ENCODE measurements around the gene CADPS2.

The CADPS2 gene
- 0 reads per million in 4 donors for total RNA-seq

DNA sequence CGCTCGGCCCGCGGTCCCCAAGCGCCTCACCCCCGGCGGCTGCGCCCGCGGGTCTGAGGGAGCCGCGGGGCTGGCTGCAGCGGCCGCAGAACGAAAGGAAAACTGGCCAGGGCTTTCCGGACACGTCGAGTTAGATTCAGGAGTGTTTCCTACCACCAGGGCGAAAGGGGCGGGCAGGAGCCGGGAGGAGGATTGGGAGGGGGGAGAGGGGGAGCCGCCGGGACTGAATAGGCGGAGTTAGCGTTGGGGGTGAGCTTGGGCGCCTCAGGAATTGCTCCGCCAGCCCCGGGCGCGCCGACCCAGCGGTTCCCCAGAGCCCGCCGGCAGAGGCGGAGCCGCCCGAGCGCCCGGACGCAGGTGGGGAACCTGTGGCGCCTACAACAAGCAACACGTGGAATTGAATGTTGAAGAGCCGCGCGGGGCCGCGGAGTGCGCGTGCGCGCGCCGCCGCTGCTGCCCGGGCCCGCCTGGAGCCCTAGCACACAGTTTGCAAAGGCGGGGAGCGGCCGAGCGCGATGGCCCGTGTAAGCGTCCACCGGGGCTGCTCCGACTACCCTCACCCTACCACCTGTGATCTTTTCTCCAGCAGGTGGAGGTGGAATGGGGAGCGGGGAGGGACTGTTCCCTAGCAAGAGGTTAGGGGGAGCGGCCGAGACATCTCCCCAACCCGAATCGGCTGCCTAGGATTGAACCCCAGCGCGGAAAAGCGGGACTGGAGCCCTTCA lies at the start of gene CADPS2:
Gene CADPS2 (minus strand): TSS at position 104 of the 725 bp plus-strand sequence. CDS start 123 bp downstream, outside the sequence.
- DNase-seq, result peak in 1 of 5 donors; percentile 4

DNA sequence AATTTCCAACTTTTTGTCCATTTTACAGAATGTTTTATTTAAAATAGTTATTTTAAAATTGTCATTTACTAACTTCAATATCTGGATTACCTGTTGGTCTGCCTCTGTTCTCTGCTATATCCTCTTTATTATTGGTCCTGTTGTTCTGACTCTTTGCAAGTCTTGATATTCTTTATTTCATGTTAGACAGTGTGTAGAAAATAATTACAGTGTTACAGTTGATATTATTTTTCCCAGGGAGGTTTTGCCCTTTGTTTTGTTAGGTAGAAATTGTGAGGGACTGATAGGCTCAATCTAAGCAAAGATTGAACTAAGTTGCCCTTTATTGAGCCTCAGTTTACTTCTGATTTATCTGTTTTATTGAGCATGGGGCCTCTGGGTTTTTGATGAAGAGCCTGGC lies 49.4 kb upstream of the CADPS2 start:
- DNase-seq, result no peak

DNA sequence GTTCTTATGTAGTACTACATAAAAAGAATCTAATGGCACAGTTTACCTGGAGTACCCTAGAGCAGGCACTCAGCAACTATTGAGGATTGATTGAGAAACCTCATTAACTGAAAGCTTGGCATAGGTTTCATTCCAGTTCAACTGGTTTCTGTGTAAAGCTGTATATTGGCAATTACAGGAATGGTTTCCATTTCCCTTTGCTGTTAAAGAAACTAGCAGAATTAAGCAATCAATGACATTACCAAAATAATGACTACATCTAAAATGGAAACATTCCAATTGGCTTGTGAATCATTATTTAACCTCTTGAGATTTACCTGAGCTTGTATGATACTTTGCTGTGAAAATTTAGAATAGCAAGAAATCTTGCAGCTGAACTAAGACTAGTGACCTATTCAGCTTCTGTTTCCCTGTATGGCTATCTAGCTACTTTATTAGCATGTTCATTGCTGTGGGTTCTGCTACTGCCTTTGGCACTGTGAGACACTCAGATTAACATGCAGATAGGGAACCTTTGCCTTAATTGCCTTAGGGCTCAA lies 33.5 kb upstream of the CADPS2 start:
- DNase-seq, result no peak

DNA sequence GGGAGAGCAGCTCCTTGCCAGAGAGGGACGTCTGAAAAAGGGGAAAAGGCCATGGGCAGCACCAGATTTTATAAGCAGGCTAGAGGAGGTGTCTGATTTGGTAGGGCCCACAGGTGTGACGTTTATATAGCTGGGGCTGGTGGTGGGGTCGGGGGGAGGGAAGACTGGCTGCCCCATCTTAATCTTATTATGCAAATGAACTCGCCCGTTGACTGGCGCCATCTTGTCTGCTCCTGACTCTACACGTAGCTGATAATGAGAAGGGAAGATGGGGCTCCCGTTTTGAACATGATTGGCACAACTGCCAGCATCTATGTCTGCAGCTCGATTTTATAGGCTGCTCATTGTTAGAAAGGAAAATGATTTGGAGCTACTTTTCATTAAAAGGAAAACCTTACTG lies 28.6 kb upstream of the CADPS2 start:
- no peak for DNase-seq

DNA sequence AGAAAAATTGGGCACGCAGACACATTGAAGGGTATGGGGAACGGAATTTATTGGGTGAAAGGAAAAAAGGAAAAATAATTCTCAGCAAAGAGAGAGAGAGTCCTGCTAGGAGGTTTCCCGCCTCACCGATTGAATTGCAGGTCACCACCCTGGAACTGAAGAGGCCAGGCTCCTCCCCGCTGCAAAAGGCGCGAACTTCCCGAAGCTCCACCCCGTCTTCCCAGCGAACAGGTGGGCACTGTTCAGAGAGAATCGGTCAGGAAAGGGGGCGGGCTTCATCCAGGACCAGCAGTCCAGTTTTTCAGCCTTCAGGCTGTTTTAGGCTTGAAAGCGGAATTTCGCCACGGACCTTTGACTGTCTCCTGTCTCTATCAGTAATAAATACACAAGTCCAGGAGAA lies 27.3 kb upstream of the CADPS2 start:
- no peak for DNase-seq

DNA sequence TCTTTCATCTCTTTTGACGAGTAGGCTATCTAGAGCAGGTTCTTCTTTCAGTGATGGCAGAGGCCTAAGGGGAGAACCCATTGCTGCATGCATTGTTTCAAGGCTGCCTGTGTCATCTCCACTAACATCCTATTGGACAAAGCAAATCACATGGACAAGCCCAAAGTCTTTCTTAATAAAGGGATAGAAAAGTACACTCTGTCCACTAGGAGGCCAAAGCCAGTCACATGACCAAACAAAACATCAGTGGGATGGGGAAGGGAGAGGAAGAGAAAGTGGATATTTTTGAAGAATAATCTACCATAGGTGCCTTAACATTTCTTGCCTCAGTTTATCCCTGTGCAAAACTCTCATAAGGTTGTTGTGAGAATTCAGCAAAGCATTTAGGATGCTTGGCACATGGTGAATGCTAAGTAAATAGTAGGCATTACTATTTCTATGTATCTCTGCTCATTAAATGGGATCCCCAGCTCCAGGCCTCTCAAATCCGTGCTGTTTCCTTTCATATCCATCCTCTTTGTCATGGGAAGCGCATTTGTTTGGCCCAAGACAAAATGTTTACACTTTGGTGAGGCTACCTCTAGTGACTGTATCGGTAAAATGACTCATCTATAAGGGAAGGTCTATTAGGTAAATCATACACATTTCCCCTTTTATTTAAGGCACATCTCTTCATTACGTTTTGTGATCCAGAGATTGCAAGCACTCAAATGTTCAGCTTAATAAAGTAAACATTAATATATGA lies 16.7 kb upstream of the CADPS2 start:
- no peak for DNase-seq

DNA sequence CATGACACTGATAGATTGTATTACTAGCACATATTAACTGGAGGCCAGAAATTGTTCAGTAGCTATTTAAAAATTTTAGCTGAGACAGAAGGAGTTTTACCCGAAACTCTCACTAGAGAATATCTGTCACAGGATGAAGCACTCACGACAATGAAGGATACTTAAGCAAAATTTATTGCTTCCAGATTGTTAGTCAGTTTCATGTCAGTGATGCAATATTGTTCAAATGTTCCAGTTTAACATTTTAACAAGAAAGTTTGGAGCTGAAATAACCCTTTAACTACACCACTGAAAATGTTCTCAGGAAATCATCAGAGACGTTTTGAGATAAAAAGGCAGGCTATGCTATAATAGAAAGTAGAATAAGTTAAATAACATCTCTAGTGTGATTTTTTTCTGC lies 15.0 kb upstream of the CADPS2 start:
- no peak for DNase-seq

DNA sequence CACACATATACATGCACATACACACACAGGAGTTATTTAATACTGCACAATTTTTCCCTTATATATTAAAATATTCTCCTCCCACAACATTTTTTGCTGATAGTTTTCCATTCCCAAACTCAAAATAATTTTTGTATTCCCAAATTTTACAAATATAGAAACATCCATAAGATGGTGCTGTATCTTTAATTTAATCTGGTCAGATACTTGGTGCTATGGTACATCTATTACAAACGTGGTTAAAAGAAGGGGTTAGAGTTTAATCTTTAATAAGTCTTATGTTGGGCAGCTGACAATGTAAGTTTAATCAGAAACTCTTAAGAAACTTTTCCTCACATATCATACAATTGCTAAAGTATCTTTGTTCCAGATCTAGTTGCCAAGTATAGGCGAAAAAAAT lies 10.2 kb upstream of the CADPS2 start:
- no peak for DNase-seq

DNA sequence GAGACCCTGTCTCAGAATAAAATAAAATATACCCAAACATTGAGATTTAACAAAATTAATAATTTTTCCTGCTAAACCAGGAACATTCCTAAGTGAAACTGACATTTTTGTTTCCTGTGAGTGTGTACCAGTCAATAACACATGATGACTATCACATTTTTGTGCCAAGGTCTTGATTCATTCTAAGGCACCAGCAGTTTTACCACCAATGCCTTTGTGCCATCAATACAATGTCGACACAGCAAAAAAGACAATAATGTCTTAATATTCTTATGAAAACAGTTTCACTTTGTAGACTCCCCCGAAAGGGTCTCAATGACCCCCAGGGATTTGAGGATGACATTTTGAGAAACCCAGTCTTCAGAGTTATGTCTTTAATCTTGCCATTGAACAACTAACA lies 7.2 kb upstream of the CADPS2 start:
- DNase-seq, result no peak

DNA sequence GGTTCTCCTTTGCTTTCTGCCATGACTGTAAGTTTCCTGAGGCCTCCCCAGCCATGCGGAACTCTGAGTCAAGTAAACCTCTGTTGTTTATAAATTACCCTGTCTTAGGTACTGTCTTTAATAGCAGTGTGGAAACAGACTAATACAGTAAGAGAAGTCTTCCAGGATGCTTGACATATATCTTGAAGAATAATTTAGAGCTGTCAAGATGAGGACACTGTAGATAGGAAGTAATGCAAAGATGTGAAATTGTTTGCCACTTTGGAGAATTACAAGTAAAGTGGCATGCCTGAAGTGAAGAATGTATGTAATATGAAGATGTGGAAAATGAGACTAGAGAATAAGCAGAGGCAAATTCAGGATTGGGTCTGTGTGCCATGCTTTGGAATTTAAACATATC lies 2.9 kb upstream of the CADPS2 start:
- DNase-seq, result no peak

DNA sequence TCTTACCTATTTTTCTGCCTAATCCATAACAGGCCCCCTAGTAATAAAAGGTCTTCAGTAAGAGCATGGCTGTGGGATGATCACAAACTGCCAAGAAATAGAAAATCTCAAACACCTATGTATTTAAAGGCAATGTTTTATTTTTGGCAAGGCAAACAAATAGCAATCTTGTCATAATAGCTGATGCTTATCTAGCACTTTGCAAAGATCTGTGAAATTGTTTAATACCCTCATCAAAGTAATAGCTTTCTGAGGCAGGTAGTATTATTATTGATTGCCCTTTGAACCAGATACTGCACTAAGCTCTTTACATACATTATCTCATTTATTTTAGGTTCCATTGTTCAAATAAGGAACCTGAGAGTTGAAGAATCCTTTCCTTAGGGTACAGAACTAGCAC lies 1.6 kb upstream of the CADPS2 start:
- no peak for DNase-seq

DNA sequence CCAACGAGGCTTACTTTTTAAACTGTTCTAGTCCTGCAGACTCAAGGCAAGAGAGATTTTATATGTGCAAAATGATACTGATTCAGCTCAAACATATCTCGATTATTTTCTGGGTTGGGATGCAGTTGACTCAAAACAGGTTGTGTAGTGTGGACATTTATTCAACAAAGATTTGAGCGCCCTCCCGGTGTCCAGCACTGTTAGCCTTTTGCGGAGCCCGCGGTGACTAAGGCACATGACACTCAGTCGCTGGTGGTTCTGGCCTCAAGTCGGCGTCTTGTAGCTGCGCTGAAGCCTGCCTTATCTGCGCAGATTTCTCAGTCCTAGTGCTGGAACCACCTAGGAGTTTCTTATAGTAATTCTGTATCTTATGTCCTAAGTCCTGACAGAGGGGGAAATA lies 938 bp upstream of the CADPS2 start:
- no peak for DNase-seq

DNA sequence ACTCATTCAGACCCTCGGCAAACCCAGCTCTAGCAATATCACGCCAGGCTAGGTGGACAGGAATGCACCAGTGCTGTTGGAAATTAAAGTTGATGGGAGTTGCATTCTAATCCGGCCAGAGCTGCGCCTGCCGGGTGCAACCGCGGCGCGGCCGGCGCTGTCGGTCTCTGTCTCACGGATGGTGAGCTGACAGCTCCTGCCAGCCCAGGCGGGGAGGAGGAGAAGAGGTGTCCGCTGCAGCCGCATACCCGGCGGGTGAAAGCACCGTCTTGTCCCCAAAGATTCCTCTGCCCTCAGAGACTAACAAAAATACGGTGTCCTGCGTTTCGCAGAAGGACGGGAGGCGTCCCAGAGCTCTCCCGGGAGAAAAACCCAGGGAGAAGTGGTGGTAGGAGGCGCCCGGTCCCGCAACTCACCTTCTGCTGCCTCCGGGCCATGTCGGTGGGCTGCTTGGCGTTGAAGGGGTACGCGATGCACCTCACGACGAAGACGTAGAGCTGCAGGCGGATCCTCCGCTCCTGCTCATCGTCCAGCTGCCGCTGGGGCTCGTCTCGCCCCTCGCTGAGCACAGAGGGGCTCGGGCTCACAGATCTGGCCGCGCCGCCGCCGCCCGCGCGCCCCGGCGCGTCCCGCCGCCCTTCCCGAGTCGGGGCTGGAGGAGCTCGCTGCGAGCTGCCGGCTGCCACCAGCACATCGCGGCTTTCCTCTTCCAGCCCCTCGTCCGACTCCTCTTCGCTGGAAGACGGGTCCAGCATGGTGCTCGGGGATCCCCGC lies 490 bp downstream of the CADPS2 start:
- no peak for DNase-seq

DNA sequence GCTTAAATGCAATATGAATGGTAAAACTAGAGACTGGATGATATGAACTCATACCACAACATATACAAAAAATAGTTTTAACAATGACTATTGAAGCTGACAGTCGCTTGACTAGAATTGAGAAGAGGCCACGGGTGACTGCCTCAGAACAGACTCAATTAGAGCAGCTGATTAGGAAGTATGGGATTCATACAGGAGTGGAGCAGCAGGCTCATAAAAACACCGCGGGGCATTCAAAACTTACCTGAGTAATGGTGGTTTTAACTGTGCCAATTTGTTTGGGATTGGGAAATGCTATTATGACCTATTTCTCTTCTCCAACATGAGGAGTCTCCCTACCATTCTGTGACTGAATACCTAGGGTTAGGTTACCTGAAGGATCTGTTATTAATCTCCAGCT lies 2.1 kb downstream of the CADPS2 start:
- DNase-seq, result no peak

DNA sequence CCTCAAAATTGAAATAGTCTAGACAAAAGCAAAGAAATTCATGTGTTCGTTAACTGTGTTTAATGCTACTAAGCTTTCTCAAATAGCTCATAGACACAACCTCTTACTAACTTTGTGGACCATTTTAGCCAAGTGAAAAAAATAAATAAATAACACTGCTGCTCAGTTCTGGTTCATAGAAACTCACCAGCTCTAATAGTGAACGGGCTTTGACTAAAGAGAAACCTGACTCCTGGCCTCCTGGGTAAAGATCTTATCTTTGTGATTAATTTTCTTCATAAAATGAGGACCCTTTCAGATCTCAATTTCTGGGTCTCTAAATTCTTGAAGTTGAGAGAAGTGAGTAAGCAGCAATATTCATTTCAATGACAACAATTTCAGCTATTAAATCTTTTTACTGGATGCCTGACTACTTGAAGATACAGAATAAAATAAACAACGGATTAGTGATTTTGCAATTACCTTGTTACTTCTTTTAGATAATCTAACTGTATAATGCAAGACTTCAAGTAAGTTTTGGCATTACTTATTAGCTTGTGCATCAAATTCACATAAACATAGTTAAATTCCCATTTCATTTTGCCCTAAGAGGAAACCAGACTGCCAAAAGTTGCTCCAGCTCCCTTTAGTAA lies 3.1 kb downstream of the CADPS2 start:
- no peak for DNase-seq

DNA sequence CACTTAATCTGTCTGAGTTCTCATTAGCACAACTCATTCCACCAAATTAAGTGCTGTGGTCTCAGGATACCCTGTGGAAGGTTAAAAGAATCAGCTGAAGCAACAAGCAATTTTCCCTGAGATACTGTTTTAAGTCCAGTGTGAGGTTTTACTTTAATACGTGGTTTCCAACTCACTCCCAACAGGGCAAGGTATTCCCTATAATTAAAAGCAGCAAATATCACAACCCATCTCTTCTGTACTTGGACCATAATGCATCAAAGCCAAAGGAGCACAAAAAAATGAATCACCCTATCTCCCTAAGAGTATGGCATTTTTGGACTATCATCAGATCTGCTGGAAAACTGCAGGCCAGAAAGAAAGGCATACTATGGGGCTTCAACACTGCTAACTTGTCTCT lies 4.9 kb downstream of the CADPS2 start:
- no peak for DNase-seq

DNA sequence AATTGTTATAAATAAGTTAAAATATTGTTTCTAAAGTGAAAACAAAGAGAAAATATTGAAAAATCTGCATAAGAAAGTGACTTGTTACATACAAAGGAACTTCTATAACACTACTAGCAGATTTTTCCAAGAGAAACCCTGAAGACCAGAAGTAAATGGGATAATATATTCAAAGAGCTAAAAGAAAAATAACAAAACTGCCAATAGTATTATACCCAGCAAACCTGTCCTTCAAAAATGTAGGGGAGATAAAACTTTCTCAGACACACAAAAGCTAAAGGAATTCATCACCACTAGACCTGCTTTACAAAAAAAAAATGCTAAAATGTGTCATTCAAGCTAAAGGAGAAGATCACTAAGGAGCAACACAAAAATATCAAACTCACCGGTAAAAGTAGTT lies 17.0 kb downstream of the CADPS2 start:
- DNase-seq, result no peak

DNA sequence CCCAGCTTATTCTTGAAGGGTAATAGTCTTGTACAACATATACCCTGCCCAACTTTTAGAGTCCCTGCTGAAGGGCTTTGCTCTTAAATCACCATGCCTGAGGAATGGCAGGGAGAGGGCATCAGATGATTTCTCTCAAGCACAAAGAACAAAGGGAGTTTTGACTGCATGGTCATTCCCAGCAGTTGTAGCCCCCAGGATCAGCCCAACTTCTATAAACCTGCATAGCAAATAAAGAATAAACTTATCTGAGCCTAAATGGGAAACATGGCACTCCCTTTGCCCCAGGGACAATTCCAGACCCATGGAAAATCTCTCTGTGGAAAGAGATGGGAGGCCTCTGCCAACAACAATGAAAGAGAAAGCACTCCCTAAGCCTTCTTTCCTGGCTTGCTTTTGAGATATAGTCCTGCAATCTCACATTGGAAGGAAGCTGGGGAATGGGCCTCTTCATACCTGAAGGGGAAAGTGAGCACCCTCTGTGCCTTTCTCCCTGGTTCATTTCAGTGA lies 18.7 kb downstream of the CADPS2 start:
- no peak for DNase-seq

DNA sequence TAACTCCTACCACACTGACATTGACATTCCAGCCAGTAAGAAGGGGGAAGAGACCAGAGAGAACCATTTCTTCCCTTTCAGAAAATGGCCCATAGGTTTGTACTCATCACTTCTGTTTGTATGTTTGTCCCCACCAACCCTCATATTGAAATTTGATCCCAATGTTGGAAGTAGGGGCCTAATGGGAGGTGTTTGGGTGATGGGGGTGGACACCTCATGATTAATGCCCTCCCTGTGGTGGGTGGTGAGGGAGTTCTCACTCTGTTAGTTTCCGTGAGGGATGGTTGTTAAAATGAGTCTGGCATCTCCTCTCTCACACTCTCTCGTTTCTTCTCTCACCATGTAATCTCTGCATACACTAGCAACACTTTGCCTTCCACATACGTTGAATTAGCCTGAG lies 21.4 kb downstream of the CADPS2 start:
- DNase-seq, result no peak

DNA sequence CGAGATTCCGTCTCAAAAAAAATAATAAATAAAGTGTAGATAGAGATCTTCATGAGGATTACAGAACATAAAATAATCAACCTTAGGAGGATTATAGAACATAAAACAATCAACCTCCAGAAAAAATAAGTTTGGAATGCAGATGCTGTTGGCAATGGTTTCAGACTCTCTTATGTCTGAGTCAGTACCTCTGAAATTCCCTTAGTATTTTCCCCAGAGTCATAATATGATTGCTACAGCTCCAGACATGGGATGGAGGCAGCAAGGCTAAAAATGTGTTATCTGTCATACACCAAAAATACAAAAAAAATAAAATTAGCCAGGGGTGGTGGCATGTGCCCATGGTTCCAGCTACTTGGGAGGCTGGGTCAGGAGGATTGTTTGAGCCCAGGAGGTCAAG lies 22.2 kb downstream of the CADPS2 start:
- no peak for DNase-seq

DNA sequence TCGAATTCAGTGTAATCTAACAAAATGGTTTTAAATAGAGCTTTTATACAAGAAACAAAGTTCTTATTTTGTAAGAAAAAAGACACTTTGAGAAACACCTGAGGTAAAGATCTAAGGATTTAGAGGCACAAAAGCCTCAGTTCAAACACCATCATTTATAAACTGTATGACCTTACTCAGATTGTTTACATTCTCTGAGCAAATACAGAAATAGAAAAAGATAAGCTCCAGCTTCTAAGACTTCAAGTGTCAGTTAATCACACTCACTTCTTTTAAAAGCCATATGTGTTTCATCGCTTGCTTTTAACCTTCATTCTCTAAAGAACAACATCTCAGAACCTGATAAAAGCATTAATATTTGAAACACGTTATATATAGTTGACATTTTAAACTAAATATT lies 27.9 kb downstream of the CADPS2 start:
- no peak for DNase-seq

DNA sequence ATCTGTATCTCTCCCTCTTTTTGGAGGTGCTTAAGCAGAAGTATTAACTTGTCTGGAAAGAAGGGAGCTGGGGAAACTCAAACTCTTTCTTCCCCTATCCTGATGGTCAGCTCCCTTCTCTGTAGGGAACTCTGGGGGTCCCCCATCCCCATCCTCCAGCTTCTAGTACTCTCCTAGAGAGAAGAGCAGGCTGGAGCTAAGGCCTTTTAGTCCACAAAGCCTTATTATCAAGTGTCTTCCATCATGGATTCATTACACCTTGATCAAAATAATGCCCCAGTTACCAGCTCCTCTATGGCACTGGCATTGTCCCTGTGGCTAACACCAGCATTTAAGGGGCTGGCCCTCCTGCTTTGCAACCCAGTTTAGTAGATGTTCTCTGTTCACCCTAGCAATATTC lies 35.7 kb downstream of the CADPS2 start:
- no peak for DNase-seq

DNA sequence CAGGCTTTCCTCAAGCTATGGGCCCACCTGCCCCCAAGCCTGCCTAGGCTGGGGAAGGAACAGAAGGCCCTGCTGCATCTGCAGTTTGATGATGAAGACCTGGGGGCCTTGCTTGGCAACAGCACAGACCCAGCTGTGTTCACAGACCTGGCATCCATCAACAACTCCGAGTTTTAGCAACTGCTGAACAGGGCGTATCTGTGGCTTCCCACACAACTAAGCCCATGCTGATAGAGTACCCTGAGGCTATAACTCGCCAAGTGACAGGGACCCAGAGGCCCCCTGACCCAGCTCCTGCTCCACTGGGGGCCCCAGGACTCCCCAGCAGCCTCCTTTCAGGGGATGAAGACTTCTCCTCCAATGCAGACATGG lies 36.3 kb downstream of the CADPS2 start:
- no peak for DNase-seq
